HG02970 (cell line): ENCODE data around the gene DDHD1.
"Not testable (repeated sequence)": the region's sequence is repeated elsewhere in the genome, so short reads cannot be mapped to it uniquely, and the experiment has no call there.

Experiments
- ATAC-seq: cut with Tn5 transposase; IDR thresholded peaks from one replicate; pipeline ENCODE4 v1.9.1; 2021; ENCODE audit warnings: mild to moderate bottlenecking, moderate library complexity, moderate number of reproducible peaks; ENCODE audit not compliant: unreplicated experiment, low FRiP score

Gene DDHD1

GRCh38 chr14:53153702-53154112, 584 bp upstream of the DDHD1 start:
- ATAC-seq: no peak

- ATAC-seq: peak; percentile 6
Observed at GRCh38 chr14:53152184-53152886, 788 bp downstream of the DDHD1 start.

- no peak for ATAC-seq
Observed at GRCh38 chr14:53151523-53152183, 1.5 kb downstream of the DDHD1 start.

GRCh38 chr14:53149668-53150316, 3.3 kb downstream of the DDHD1 start:
- ATAC-seq: no peak

- ATAC-seq: no peak
Observed at GRCh38 chr14:53148671-53149070, 4.5 kb downstream of the DDHD1 start.

- no peak for ATAC-seq
Observed at GRCh38 chr14:53147893-53148292, 5.2 kb downstream of the DDHD1 start.

GRCh38 chr14:53147208-53147607, 5.9 kb downstream of the DDHD1 start:
- no peak for ATAC-seq

GRCh38 chr14:53146739-53147138, 6.4 kb downstream of the DDHD1 start:
- ATAC-seq: no peak

GRCh38 chr14:53144244-53144643, 8.9 kb downstream of the DDHD1 start:
- ATAC-seq: no peak

GRCh38 chr14:53140585-53140984, 12.5 kb downstream of the DDHD1 start:
- no peak for ATAC-seq

GRCh38 chr14:53137568-53138203, 15.4 kb downstream of the DDHD1 start:
- no peak for ATAC-seq

- ATAC-seq: not testable (repeated sequence)
Observed at GRCh38 chr14:53130491-53130890, 22.6 kb downstream of the DDHD1 start.

- no peak for ATAC-seq
Observed at GRCh38 chr14:53128303-53129028, 24.7 kb downstream of the DDHD1 start.

- no peak for ATAC-seq
Observed at GRCh38 chr14:53127832-53128231, 25.3 kb downstream of the DDHD1 start.

GRCh38 chr14:53127151-53127550, 26.0 kb downstream of the DDHD1 start:
- ATAC-seq: no peak

GRCh38 chr14:53126731-53127130, 26.4 kb downstream of the DDHD1 start:
- ATAC-seq: no peak

GRCh38 chr14:53124786-53125185, 28.3 kb downstream of the DDHD1 start:
- ATAC-seq: no peak

GRCh38 chr14:53121419-53121818, 31.7 kb downstream of the DDHD1 start:
- ATAC-seq: not testable (repeated sequence)

- ATAC-seq: not testable (repeated sequence)
Observed at GRCh38 chr14:53117479-53117878, 35.6 kb downstream of the DDHD1 start.

- ATAC-seq: no peak
Observed at GRCh38 chr14:53113989-53114388, 39.1 kb downstream of the DDHD1 start.
